Prostate gland (tissue), 2 donors: ENCODE data around the gene NAA30.

Source experiments
- POLR2A ChIP-seq: fragments of 450-650 bp; IDR thresholded peaks from one replicate; pipeline ENCODE4 v1.6.1; 2016; ENCODE audit warnings: antibody characterized with exemption, mild to moderate bottlenecking
- TF ChIP-seq, protein P1 (sequence below), 4 experiments: fragments of 200-600 bp in 2 of 4; fragments of 450-650 bp in 2 of 4; sonication (generic) in 2 of 4; IDR thresholded peaks; 1 replicate in 3 of 4; 2 replicates in 1 of 4; pipeline ENCODE4 v1.5.1; 2016 to 2019; ENCODE audit warnings: antibody characterized with exemption in 4 of 4, mild to moderate bottlenecking in 2 of 4, moderate library complexity in 2 of 4

DNA sequence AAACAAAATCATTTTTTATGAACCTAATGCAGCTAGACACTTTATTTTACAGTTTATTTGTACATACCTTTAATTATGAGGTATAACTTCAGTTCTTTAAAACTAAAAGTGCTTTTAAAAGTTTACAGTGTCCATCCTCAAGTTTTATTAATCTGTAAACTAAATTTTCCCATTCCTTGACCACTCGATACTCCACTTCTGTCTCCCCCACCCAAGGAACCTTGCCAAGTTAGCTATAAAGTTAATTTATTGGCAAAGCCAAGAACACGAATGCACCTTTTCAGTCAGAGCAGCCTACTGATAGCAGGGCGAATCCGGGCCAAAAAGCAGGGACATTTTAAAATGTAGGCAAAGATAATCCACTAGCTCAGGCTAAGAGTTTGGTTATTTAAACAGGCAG lies 29.6 kb downstream of the NAA30 start:
- TF ChIP-seq, protein P1, sequence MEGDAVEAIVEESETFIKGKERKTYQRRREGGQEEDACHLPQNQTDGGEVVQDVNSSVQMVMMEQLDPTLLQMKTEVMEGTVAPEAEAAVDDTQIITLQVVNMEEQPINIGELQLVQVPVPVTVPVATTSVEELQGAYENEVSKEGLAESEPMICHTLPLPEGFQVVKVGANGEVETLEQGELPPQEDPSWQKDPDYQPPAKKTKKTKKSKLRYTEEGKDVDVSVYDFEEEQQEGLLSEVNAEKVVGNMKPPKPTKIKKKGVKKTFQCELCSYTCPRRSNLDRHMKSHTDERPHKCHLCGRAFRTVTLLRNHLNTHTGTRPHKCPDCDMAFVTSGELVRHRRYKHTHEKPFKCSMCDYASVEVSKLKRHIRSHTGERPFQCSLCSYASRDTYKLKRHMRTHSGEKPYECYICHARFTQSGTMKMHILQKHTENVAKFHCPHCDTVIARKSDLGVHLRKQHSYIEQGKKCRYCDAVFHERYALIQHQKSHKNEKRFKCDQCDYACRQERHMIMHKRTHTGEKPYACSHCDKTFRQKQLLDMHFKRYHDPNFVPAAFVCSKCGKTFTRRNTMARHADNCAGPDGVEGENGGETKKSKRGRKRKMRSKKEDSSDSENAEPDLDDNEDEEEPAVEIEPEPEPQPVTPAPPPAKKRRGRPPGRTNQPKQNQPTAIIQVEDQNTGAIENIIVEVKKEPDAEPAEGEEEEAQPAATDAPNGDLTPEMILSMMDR (IDR thresholded peaks at IDR 0.05): no peak
- no peak for TF ChIP-seq POLR2A
